ENCODE results near the gene SNX8.

GRCh38 chr7:2239242-2239641 is 75.0 kb downstream of the SNX8 start:
- TF ChIP-seq EP300 (conservative IDR thresholded peaks at IDR 0.05; ENCODE audit: poor library complexity, severe bottlenecking) = no peak
- no peak for TF ChIP-seq CTCF (IDR thresholded peaks at IDR 0.05; ENCODE audit: poor library complexity, severe bottlenecking)
- no peak for TF ChIP-seq EZH2 (IDR thresholded peaks at IDR 0.05; ENCODE audit: borderline replicate concordance, insufficient read depth, low read length, poor library complexity, severe bottlenecking)
- no peak for TF ChIP-seq TAF1 (IDR thresholded peaks at IDR 0.05; ENCODE audit: low read depth)
- no peak for TF ChIP-seq POLR2AphosphoS5 (IDR thresholded peaks at IDR 0.05)
- no peak for TF ChIP-seq RAD21 (conservative IDR thresholded peaks at IDR 0.05)
- no peak for TF ChIP-seq REST (IDR thresholded peaks at IDR 0.05; ENCODE audit: borderline replicate concordance)

Measured in neural cell (in vitro differentiated cells).